ENCODE data around the gene ZNF653.
"Not testable (repeated sequence)": the region's sequence is repeated elsewhere in the genome, so short reads cannot be mapped to it uniquely, and the experiment has no call there.

Gene ZNF653

DNA sequence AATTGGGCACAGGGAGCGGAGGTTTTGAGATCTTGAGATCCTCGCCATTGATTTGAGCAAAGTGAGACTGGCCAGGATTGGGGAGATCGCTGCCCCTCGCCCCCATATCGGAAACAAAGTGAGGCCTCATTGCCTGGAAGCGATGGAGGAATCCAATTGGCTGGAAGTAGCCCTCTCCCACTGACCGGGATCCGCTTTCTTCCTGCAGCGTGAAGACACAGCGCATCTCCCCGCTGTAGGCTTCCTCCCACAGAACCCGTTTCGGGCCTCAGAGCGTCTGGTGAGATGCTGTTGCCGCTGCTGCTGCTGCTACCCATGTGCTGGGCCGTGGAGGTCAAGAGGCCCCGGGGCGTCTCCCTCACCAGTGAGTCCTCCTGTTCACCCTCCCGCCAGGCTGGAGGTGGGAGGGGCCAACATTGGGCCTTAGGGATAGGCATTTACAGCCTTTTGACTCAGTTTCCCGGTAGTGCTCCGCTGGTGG is 69.8 kb downstream of the ZNF653 start:
- DNase-seq (ENCODE audit: extremely low read depth in 1 of 2, low read depth in 1 of 2), result no peak

DNA sequence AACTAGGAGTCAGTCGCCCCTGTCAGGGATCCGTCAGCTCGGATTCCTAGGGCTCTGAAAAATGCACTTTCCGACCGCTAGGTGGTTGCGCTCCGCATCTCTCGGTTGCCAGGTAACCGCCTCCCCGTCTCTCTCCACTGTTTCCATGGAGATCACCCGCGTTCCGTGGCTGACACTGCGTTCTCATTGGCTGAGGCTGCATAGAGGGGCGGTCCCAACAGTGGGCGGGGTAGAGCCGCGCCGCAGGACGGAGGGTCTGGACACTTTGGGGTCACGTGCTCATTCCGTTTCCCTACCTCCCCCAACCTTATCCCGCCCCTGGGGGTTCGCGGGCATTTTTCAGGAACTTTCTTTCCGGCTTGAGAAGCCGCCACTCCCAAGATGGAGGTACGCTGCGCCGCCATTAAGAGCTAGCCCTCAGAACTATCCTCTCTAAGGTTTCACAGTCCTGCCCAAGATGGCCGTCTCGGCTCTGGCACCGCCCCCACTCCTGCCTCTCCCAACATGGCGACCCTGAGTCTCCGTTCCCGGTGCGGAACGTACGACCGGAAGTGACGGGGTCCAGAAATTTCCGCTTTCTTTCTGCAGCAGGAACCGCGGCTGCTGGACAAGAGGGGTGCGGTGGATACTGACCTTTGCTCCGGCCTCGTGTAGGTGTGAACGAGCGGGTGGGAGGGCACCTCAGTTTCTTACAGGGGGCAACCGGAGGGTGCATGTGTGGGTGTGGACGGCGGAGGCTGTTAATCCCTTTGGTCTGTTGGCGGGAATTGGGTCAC is 70.4 kb downstream of the ZNF653 start, which contains the start of the genes ODAD3 and PRKCSH:
Gene ODAD3, minus strand, starts transcription at position 65 of the 776 bp plus-strand sequence. CDS start 105 bp downstream, outside the sequence.
Gene PRKCSH, plus strand, starts transcription at position 579 of the 776 bp plus-strand sequence. CDS start 483 bp downstream, outside the sequence.
- peak; percentile 96 to 100 for DNase-seq (ENCODE audit: extremely low read depth in 1 of 2, low read depth in 1 of 2)

DNA sequence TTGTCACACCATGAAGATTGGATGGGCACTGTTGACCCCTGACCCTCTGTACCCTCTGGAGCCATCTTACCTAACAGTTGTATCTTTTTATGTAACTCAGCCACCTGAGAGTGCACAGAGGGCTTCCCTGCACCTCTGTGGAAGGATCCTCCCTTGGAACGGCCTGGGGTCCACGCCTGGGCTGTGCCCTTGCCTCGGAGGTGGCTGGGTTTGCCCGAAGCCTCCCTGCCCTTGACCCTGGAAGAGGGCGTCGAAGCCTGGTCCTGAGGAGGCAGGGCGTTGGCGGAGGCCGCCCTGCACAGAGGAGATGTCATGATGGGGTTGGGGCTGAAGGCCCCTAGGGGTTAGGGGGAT is 71.0 kb downstream of the ZNF653 start:
- DNase-seq (ENCODE audit: extremely low read depth in 1 of 2, low read depth in 1 of 2), result no peak

DNA sequence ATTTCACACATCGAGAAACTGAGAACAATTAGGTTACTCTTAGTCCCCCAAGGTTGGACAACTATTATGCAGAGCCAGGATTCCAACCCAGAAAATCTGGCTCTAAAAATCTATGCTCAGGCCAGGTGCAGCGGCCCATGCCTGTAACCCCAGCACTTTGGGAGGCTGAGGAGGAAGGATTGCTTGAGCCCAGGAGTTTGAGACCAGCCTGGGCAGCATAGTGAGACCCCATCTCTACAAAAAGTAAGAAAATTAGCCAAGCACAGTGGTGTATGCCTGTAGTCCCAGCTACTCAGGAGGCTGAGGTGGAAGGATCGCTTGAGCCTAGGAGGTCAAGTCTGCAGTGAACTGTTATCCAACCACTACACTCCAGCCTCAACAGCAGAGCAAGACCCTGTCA is 72.1 kb downstream of the ZNF653 start:
- not testable (repeated sequence) for DNase-seq (ENCODE audit: extremely low read depth in 1 of 2, low read depth in 1 of 2)
